Astrocyte of the cerebellum (primary cell): ENCODE measurements around the gene ISY1.
"Not testable (repeated sequence)": the region's sequence is repeated elsewhere in the genome, so short reads cannot be mapped to it uniquely, and the experiment has no call there.

Experiments used
- DNase-seq: peaks from one replicate; pipeline ENCODE4 v3.0.0-alpha.2; 2011; ENCODE audit warnings: low read depth
- H3K4me3 ChIP-seq: 2 replicates; pipeline ENCODE4 v1.5.1; 2011; ENCODE audit warnings: mild to moderate bottlenecking, low read depth, low read length, moderate library complexity
- CTCF ChIP-seq: IDR thresholded peaks from 2 replicates; pipeline ENCODE4 v1.5.1; 2012; ENCODE audit warnings: low read length, low read depth, moderate library complexity, mild to moderate bottlenecking; ENCODE audit errors: missing control alignments
- in situ Hi-C: cut with HindIII; loops from 2 replicates; pipeline ENCODE4 v1.10.0; 2017; ENCODE audit warnings: low sequenced_read_pairs

The ISY1 gene

GRCh38 chr3:129173206-129173605 is 12.3 kb upstream of the ISY1 start:
- no peak for DNase-seq
- no peak for TF ChIP-seq CTCF
- in situ Hi-C loops, result no loop called here
- no peak overlapping the region for H3K4me3 ChIP-seq

GRCh38 chr3:129166579-129167332 is 5.9 kb upstream of the ISY1 start:
- DNase-seq, result no peak
- in situ Hi-C loops, result no loop called here
- no peak for TF ChIP-seq CTCF
- no peak overlapping the region for H3K4me3 ChIP-seq

GRCh38 chr3:129165594-129165993 is 4.7 kb upstream of the ISY1 start:
- H3K4me3 ChIP-seq, in situ Hi-C loops, DNase-seq: not testable (repeated sequence)

GRCh38 chr3:129164500-129164899 is 3.6 kb upstream of the ISY1 start:
- no peak for TF ChIP-seq CTCF
- in situ Hi-C loops, result no loop called here
- H3K4me3 ChIP-seq, result no peak overlapping the region
- DNase-seq, result no peak

- H3K4me3 ChIP-seq, result no peak overlapping the region
- in situ Hi-C loops, result no loop called here
- peak; percentile 39 for TF ChIP-seq CTCF
- DNase-seq, result no peak
Measured at GRCh38 chr3:129162729-129163579, 2.1 kb upstream of the ISY1 start.

- H3K4me3 ChIP-seq, result peak overlapping the region; percentile 92
- no peak for TF ChIP-seq CTCF
- no peak for DNase-seq
- in situ Hi-C loops, result no loop called here
Measured at GRCh38 chr3:129161860-129162271, 1.0 kb upstream of the ISY1 start.

GRCh38 chr3:129144786-129145185 is 16.1 kb downstream of the ISY1 start:
- TF ChIP-seq CTCF, result no peak
- DNase-seq, result no peak
- in situ Hi-C loops, result no loop called here
- no peak overlapping the region for H3K4me3 ChIP-seq

- DNase-seq, in situ Hi-C loops, H3K4me3 ChIP-seq: not testable (repeated sequence)
Measured at GRCh38 chr3:129141011-129141410, 19.9 kb downstream of the ISY1 start.
